ENCODE results near the gene ADGRB3. TPM values are rescaled to one million over a fixed set of nuclear protein-coding genes. Genes with fewer than 3 reads are reported as not detected.

Gene ADGRB3
- polyA plus RNA-seq, 2 of the 4 experiments (the other 2 are of a cell fraction): not detected

DNA sequence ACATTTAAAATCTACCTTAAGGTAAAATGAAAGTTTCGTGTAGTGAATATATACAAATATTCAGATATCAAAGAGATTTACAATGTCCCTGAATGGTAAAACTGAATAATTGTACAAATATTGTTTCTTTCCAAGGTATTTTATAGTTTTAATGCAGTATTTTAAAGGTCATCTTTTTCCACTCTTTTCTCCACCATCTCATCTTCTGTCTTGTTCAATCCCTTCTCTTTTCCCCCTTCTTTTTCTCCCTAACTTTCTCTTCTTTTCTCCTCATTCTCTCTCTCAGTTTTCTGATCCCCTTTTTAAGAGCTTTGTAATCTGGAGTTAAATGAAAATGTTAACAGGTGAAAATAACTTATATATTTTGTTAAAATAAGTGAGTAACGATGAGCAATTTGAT, 126.9 kb downstream of the ADGRB3 start:
- CTCF ChIA-PET: no interaction called here
- no peaks in the 10 kb centered on the region for H3K4me1 ChIP-seq
- no peak overlapping the region for H3K27ac ChIP-seq
- no peak for ATAC-seq
- TF ChIP-seq FOXS1 (CRISPR knock-in tag; IDR thresholded peaks at IDR 0.05) (no peak), ZSCAN20 (CRISPR knock-in tag; IDR thresholded peaks at IDR 0.05) (no peak), REST (IDR thresholded peaks at IDR 0.05) (no peak), BHLHE40 (IDR thresholded peaks at IDR 0.05; ENCODE audit: low read depth, low read length) (no peak)
- no peaks in the 10 kb centered on the region for H3K9me3 ChIP-seq
- no peak overlapping the region for H3K4me3 ChIP-seq
- 16% methylated on average over 2 of the region's 2 CpGs for WGBS (ENCODE audit: missing lambda C conversion rate)
- no peak for FAIRE-seq
- no peak overlapping the region for H3K4me2 ChIP-seq
- no peak for DNase-seq (ENCODE audit: low read depth in 1 of 2, low spot score in 1 of 2)
- POLR2A ChIA-PET: no interaction called here

DNA sequence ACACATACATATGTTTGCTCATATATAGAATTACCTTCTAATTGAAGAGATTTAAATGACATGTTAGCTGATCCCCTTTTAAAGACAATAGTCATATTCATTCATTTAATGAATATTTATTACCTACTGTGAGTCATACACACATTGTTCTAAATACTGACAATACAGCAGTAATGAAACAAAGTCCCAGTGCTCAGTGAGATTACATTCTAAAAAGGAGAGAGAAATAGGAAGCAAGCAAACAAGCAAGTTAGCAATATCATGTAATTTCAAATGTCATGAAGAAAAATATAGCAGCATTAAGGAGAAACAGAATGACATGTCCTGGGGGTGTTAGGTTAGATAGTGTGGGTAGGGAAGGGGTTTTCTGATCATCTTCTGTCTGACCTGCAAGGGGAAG, 136.3 kb downstream of the ADGRB3 start:
- FAIRE-seq: no peak
- TF ChIP-seq MAZ (IDR thresholded peaks at IDR 0.05; ENCODE audit: borderline replicate concordance, low read depth, low read length) (no peak), CHD2 (IDR thresholded peaks at IDR 0.05; ENCODE audit: low read length, partially characterized antibody) (no peak), ELK1 (IDR thresholded peaks at IDR 0.05; ENCODE audit: low read depth, low read length) (no peak), NR3C1 (IDR thresholded peaks at IDR 0.05) (no peak), BHLHE40 (IDR thresholded peaks at IDR 0.05; ENCODE audit: low read depth, low read length) (no peak), HES2 (IDR thresholded peaks at IDR 0.05) (no peak), EP300 (IDR thresholded peaks at IDR 0.05) (no peak), PBX3 (IDR thresholded peaks at IDR 0.05) (no peak), REST (IDR thresholded peaks at IDR 0.05) (no peak)
- Histone ChIP-seq H3K4me3 (no peak overlapping the region), H3K4me2 (no peak overlapping the region), H3K9me3 (no peaks in the 10 kb centered on the region), H3K4me1 (no peaks in the 10 kb centered on the region), H3K27ac (no peak overlapping the region)
- no peak for DNase-seq (ENCODE audit: low read depth in 1 of 2, low spot score in 1 of 2)
- ATAC-seq: no peak
- POLR2A ChIA-PET: no interaction called here
- CTCF ChIA-PET: no interaction called here

- H3K4me2 ChIP-seq: no peak overlapping the region
- H3K27ac ChIP-seq: no peak overlapping the region
- no peaks in the 10 kb centered on the region for H3K9me3 ChIP-seq
- ATAC-seq (no peak), DNase-seq (ENCODE audit: low read depth in 1 of 2, low spot score in 1 of 2) (no peak), FAIRE-seq (no peak)
- CTCF ChIA-PET: no interaction called here
- 11% methylated on average over 1 of the region's 1 CpG for WGBS (ENCODE audit: missing lambda C conversion rate)
- POLR2A ChIA-PET: no interaction called here
- no peaks in the 10 kb centered on the region for H3K4me1 ChIP-seq
- no peak overlapping the region for H3K4me3 ChIP-seq
- TF ChIP-seq CHD4 (IDR thresholded peaks at IDR 0.05; ENCODE audit: borderline replicate concordance): no peak
- TF ChIP-seq EHF (CRISPR knock-in tag; IDR thresholded peaks at IDR 0.05): no peak
- TF ChIP-seq, protein P1, sequence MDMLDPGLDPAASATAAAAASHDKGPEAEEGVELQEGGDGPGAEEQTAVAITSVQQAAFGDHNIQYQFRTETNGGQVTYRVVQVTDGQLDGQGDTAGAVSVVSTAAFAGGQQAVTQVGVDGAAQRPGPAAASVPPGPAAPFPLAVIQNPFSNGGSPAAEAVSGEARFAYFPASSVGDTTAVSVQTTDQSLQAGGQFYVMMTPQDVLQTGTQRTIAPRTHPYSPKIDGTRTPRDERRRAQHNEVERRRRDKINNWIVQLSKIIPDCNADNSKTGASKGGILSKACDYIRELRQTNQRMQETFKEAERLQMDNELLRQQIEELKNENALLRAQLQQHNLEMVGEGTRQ (IDR thresholded peaks at IDR 0.05): no peak
- no peak for TF ChIP-seq BCL3 (IDR thresholded peaks at IDR 0.05)
- no peak for TF ChIP-seq ZC3H11A (IDR thresholded peaks at IDR 0.05)
These were observed 139.8 kb downstream of the ADGRB3 start for GRCh38 chr6:68774843-68775242.

Measured in A549 (cell line).